Astrocyte of the hippocampus (primary cell): ENCODE data around the gene PHACTR2.
"Not testable (repeated sequence)": the region's sequence is repeated elsewhere in the genome, so short reads cannot be mapped to it uniquely, and the experiment has no call there.

Experiments
- DNase-seq: peaks from one replicate; pipeline ENCODE4 v3.0.0; 2011; ENCODE audit warnings: low read depth, low spot score

PHACTR2 gene

GRCh38 chr6:143677891-143678791 lies at the start of gene PHACTR2:
TSS of gene PHACTR2 (plus strand) at chr6:143677965. CDS start at chr6:143678164, 199 bp downstream.
- peak; percentile 89 for DNase-seq

GRCh38 chr6:143629104-143630080 lies 48.4 kb upstream of the PHACTR2 start:
- no peak for DNase-seq

- DNase-seq = not testable (repeated sequence)
These were observed 46.6 kb upstream of the PHACTR2 start for GRCh38 chr6:143631196-143631595.

GRCh38 chr6:143632894-143633293 lies 44.9 kb upstream of the PHACTR2 start:
- no peak for DNase-seq

GRCh38 chr6:143634486-143634885 lies 43.3 kb upstream of the PHACTR2 start:
- DNase-seq = peak; percentile 47

- DNase-seq = no peak
These were observed 40.1 kb upstream of the PHACTR2 start for GRCh38 chr6:143637691-143638090.

GRCh38 chr6:143642403-143642802 lies 35.4 kb upstream of the PHACTR2 start:
- DNase-seq = no peak

GRCh38 chr6:143647191-143647590 lies 30.6 kb upstream of the PHACTR2 start:
- no peak for DNase-seq

GRCh38 chr6:143647732-143648131 lies 30.0 kb upstream of the PHACTR2 start:
- no peak for DNase-seq

- DNase-seq = not testable (repeated sequence)
These were observed 28.4 kb upstream of the PHACTR2 start for GRCh38 chr6:143649319-143649718.

- not testable (repeated sequence) for DNase-seq
These were observed 26.4 kb upstream of the PHACTR2 start for GRCh38 chr6:143651328-143651727.

- DNase-seq = no peak
These were observed 24.9 kb upstream of the PHACTR2 start for GRCh38 chr6:143652841-143653331.

- DNase-seq = no peak
These were observed 22.2 kb upstream of the PHACTR2 start for GRCh38 chr6:143655541-143655940.

GRCh38 chr6:143656026-143656425 lies 21.7 kb upstream of the PHACTR2 start:
- no peak for DNase-seq

- no peak for DNase-seq
These were observed 20.0 kb upstream of the PHACTR2 start for GRCh38 chr6:143657809-143658208.

- DNase-seq = not testable (repeated sequence)
These were observed 17.6 kb upstream of the PHACTR2 start for GRCh38 chr6:143660170-143660569.

GRCh38 chr6:143664171-143664570 lies 13.6 kb upstream of the PHACTR2 start:
- no peak for DNase-seq

GRCh38 chr6:143666007-143666406 lies 11.8 kb upstream of the PHACTR2 start:
- DNase-seq = not testable (repeated sequence)

- DNase-seq = not testable (repeated sequence)
These were observed 8.3 kb upstream of the PHACTR2 start for GRCh38 chr6:143669483-143669882.

GRCh38 chr6:143673669-143674068 lies 4.1 kb upstream of the PHACTR2 start:
- DNase-seq = peak; percentile 89

- DNase-seq = no peak
These were observed 3.0 kb upstream of the PHACTR2 start for GRCh38 chr6:143674483-143675381.
